ENCODE data around the gene UGT2B17. TPM values are rescaled to one million over a fixed set of nuclear protein-coding genes. Genes with fewer than 3 reads are reported as not detected.
"Not testable (repeated sequence)": the region's sequence is repeated elsewhere in the genome, so short reads cannot be mapped to it uniquely, and the experiment has no call there.

UGT2B17 gene
- polyA plus RNA-seq (2011; rRNA removed) = 0.04 TPM in 1 of 2 replicates, not detected in the other
- polyA plus RNA-seq (2012; cell fraction: cytosol; rRNA removed) = not detected in 2 replicates
- not detected in 2 replicates for polyA plus RNA-seq (2012; cell fraction: nucleus; rRNA removed)
- polyA plus RNA-seq (2017; fragmentation: RNase III; extraction: RNeasy Plus Mini Kit Qiagen cat#74134 plus additional on column Dnase treatment) = not detected in 3 replicates
- not detected in 2 replicates for polyA minus RNA-seq (2011; rRNA and poly(A)+ RNA removed)

GRCh38 chr4:68576272-68577125 lies at the start of gene UGT2B17:
UGT2B17 (minus strand) TSS chr4:68576322; CDS start chr4:68568484, 7,838 bp downstream.
- WGBS (ENCODE audit: missing lambda C conversion rate) = 76% methylated on average over 7 of the region's 7 CpGs
- H3K4me2 ChIP-seq = no peak within 1 kb of the TSS
- H3K4me1 ChIP-seq = peaks cover 3% of the 10 kb centered on the region; the same call in 1 of the 3 replicates
- TF ChIP-seq FOXS1 (CRISPR knock-in tag; IDR thresholded peaks at IDR 0.05) = no peak
- TF ChIP-seq E2F6 (IDR thresholded peaks at IDR 0.05; ENCODE audit: borderline replicate concordance, low read depth) = no peak
- H3K9me3 ChIP-seq = no peaks in the 10 kb centered on the region
- no peak for DNase-seq (ENCODE audit: low read depth in 1 of 2, low spot score in 1 of 2)
- no peak for FAIRE-seq
- ChIA-PET CTCF (no interaction called here), POLR2A (no interaction called here)
- no peak within 1 kb of the TSS for H3K27ac ChIP-seq
- H3K4me3 ChIP-seq = no peak within 1 kb of the TSS
- ATAC-seq = no peak

GRCh38 chr4:68622731-68623130 lies 46.6 kb upstream of the UGT2B17 start:
- DNase-seq (ENCODE audit: low read depth in 1 of 2, low spot score in 1 of 2); POLR2A ChIA-PET; H3K9me3 ChIP-seq; H3K4me1 ChIP-seq; H3K4me2 ChIP-seq; FAIRE-seq; ATAC-seq; H3K27ac ChIP-seq; CTCF ChIA-PET; H3K4me3 ChIP-seq: not testable (repeated sequence)
- 92% methylated on average over 2 of the region's 2 CpGs for WGBS (ENCODE audit: missing lambda C conversion rate)

- CTCF ChIA-PET = no interaction called here
- ATAC-seq (no peak), DNase-seq (ENCODE audit: low read depth in 1 of 2, low spot score in 1 of 2) (no peak), FAIRE-seq (no peak)
- Histone ChIP-seq H3K4me1 (no peaks in the 10 kb centered on the region), H3K4me2 (no peak overlapping the region), H3K9me3 (no peaks in the 10 kb centered on the region), H3K4me3 (no peak overlapping the region), H3K27ac (no peak overlapping the region)
- POLR2A ChIA-PET = no interaction called here
- TF ChIP-seq MAZ (IDR thresholded peaks at IDR 0.05; ENCODE audit: borderline replicate concordance, low read depth, low read length) (no peak), MYC (IDR thresholded peaks at IDR 0.05; ENCODE audit: borderline replicate concordance, low read length) (no peak), EHMT2 (IDR thresholded peaks at IDR 0.05; ENCODE audit: low read depth) (no peak), NPAS2 (CRISPR knock-in tag; IDR thresholded peaks at IDR 0.05; ENCODE audit: borderline replicate concordance) (no peak), ESRRA (IDR thresholded peaks at IDR 0.05; ENCODE audit: borderline replicate concordance, low read length) (no peak), ZSCAN20 (CRISPR knock-in tag; IDR thresholded peaks at IDR 0.05) (no peak), HOXB13 (CRISPR knock-in tag; IDR thresholded peaks at IDR 0.05; ENCODE audit: low read depth) (no peak), CHD2 (IDR thresholded peaks at IDR 0.05; ENCODE audit: low read length, partially characterized antibody) (no peak)
Observed at GRCh38 chr4:68617003-68617698, 41.0 kb upstream of the UGT2B17 start.

- Histone ChIP-seq H3K27ac (no peak overlapping the region), H3K4me2 (no peak overlapping the region), H3K9me3 (no peaks in the 10 kb centered on the region), H3K4me1 (no peaks in the 10 kb centered on the region), H3K4me3 (no peak overlapping the region)
- DNase-seq (ENCODE audit: low read depth in 1 of 2, low spot score in 1 of 2) (no peak), FAIRE-seq (no peak), ATAC-seq (no peak)
- ChIA-PET POLR2A (no interaction called here), CTCF (no interaction called here)
- TF ChIP-seq RNF2 (IDR thresholded peaks at IDR 0.05; ENCODE audit: borderline replicate concordance, low read depth) (no peak), MAFK (IDR thresholded peaks at IDR 0.05; ENCODE audit: partially characterized antibody) (peak; percentile 86)
- 91% methylated on average over 9 of the region's 11 CpGs for WGBS (ENCODE audit: missing lambda C conversion rate)
Observed at GRCh38 chr4:68615699-68616422, 39.7 kb upstream of the UGT2B17 start.
